GM18498 (cell line): Measurements from ENCODE around the gene ANKRD29.
"Not testable (repeated sequence)": the region's sequence is repeated elsewhere in the genome, so short reads cannot be mapped to it uniquely, and the experiment has no call there.

ENCODE experiments used
- ATAC-seq: cut with Tn5 transposase; IDR thresholded peaks from one replicate; pipeline ENCODE4 v1.9.1; 2021; ENCODE audit warnings: mild to moderate bottlenecking, moderate library complexity; ENCODE audit not compliant: unreplicated experiment

Gene ANKRD29

DNA sequence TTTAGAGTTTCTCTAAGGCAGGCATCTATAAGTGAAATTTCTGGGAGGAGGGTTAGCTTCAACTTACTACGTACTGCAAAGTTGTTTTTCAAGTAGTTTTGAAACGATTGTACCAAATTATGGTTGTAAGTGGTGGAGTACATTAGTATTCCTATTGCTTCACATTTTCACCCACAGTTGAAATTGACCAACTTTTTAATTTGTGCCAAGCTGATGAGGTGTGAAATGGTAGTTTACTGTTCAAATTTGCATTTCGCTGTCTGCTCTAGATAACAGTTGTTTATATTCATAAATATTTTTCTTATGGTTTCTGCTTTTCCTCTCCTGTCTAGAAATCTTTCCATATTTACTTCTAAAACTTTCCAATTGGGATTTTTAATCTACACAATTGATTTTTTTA lies 95.0 kb downstream of the ANKRD29 start:
- ATAC-seq = no peak

DNA sequence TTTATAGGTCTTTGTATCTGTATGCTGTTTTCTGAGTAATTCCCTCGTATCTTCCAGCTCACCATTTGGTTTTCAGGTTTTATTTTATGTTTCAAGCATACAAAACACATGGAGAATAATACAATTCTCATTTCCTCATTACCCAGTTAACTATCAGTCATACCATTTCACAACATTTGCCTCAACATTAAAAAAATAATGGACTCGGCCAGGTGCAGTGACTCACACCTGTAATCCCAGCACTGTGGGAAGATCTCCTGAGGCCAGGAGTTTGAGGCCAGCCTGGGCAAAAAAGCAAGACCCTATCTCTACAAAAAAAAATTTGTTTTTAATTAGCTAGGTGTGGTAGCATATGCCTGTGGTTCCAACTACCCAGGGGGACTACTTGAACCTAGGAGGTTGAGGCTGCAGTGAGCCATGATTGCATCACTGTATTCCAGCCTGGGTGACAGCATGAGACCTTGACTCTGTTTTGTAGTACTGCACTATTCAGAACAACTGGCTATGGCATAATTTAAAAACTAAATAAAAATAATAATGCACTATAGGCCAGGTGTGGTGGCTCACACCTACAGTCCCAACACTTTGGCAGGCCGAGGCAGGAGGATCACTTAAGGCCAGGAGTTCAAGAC lies 96.7 kb downstream of the ANKRD29 start:
- ATAC-seq = no peak

DNA sequence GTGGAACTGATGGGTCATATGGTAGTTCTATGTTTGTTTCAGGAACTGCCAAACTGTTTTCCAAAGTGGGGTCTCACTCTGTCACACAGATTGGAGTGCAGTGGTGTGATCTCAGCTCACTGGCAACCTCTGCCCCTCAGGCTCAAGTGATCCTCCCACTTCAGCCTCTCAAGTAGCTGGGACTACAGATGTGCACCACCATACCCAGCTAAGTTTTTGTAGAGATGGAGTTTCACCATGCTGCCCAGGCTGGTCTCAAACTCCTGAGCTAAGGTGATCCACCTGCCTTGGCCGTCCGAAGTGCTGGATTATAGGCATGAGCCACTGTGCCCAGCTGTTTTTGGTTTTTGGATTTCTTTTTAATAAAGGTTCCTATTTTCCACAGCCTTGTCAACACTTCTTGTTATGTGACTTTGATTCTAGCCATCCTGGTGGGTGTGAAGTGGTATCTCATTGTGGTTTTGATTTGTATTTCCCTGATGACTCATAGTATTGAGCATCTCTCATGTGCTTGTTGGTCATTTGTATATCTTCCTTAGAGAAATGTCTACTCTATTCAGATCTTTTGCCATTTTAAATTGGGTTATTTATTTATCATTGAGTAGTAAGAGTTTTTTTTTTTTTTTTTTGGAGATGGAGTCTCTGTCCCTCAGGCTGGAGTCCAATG lies 99.2 kb downstream of the ANKRD29 start:
- ATAC-seq = no peak

DNA sequence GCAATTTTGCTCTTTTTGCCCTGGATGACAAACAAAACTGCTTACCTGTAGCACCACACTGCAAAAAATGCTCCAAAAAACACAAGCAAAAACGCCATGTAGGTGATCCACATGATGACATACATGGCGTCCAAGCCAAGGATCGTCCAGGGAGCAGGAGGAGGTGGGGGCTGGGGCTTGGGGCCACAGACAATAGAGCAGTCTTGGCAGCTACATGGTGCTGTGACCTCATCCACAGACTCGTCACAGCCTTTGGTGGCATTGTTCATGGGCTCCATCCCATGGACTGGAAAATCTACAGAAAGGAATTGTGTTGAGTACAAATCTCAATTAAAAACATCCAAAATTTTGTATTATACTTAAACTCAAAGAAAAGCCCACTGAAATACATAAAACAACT lies 102.5 kb downstream of the ANKRD29 start:
- ATAC-seq = no peak

DNA sequence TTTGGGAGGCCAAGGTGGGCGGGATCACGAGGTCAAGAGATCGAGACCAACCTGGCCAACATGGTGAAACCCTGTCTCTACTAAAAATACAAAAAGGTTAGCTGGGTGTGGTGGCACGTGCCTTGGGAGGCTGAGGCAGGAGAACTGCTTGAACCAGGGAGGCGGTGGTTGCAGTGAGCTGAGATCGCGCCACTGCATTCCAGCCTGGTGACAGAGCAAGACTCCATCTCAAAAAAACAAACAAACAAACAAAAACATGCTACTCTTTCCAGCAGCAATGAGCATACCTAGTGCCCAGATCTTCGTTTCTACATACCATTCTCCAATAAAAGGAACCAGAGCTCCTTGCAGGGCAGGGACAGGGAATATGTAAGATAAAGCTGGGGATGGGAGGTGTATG lies 105.2 kb downstream of the ANKRD29 start:
- ATAC-seq = not testable (repeated sequence)

DNA sequence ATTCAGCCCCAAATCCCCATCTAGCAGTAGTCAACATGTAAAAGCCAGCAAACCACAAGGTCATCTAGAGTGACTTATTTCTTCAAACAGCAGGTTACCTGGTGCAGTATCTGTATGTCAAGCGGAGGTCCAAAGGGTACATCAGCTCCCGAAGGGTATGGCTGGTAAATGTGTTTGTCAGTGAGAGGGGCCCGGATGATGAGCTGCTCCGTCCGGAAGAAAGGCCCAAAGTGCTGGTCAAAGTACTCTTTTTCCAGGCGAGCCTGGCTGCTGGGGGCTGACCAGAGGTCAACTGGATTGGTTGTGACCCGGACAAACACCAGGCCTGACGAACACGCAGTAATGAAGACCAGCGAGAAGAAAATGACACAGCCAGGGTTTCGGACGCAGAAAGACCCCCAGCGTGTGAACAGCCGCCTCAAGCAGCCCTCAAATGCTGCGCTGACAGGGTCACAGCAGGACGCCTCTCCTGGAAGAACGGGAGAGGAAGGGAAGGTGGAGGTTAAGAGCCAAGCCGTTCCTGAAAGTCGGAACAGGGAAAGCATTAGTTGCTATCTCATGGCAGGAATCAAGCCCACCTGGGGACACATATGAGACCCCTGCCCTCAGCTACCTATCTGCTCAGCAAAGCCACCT lies 106.4 kb downstream of the ANKRD29 start:
- no peak for ATAC-seq

DNA sequence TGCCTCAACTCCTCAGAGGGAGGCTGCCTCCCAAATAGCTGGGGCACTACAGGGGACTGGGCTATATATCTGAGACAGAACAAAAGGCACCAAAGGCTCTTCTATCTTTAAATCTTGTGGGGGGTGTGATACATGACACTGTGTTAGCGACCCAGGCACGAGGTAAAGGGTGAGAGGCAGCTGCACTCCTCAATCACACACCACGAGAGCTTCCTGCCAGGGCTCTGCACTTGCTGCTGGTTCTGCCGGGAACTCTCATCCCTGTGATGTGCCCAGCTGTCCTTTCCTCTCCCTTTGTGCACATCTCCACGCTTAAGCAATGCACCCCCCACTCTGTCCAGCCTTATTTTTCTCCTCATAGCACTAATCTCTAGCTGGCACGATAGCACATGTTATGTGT lies 108.8 kb downstream of the ANKRD29 start:
- ATAC-seq = no peak

DNA sequence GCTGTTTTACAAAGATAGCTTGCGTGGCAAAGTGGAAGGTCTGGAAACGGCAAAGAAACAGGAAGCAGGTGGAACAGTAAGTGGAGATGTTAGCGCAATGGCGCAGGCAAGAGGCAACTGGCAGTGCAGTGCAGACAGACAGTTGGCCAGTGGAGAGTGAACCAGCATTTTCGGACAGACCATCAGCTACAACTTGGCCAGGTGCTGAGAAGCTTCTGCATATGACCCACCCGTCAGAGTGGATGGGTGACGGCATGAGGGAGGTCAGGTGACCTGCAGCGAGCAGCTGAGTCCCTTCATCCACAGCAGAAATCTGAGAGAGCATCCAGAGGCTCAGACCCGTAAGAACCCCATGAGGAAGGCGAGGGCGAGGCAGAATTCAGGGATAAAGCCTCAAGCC lies 110.2 kb downstream of the ANKRD29 start:
- ATAC-seq = no peak

DNA sequence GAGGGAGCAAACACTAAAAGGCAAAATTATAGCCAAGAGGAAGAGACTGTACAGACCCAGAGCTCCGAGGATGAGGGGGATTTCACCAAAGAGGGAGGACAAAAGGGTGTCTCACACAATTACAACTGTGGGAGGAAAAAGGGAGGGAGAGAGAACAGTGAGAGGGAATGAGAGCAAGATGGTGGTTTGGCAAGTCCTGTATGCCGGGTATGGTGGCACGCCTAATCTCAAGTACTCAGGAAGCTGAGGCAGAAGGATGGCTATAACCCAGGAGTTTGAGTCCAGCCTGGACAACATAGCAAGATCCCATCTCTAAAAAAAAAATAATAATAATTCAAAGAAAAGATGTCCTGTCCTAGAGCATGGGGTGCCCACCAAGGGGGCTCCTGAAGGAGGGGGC lies 110.7 kb downstream of the ANKRD29 start:
- ATAC-seq = no peak

DNA sequence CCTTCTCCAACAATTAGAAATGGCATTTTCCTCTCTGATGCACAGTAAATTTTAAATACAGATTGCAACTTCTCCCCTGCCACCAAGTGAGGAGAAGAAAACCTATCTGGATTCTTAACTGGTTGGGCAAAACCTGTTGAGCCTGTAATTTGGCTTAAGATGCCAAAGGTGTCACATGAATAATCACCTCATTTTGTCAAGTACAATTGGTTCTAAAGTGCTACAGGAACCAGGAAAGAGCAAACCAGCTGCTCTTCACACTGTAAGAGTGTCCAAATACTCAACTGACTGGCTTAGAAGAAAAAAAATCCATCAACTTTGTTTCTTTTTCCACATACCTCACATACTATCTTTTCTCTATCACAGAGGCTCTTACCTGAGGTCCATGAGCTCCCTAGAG lies 111.8 kb downstream of the ANKRD29 start:
- no peak for ATAC-seq
